Epithelial cell of proximal tubule (primary cell): ENCODE data around the gene WDR55. TPM values are rescaled to one million over a fixed set of nuclear protein-coding genes. Genes with fewer than 3 reads are reported as not detected.

ENCODE experiments used
- DNase-seq: peaks from one replicate; pipeline ENCODE4 v3.0.0-alpha.2; 2011; ENCODE audit warnings: low read depth
- H3K4me3 ChIP-seq: 2 replicates; pipeline ENCODE4 v1.5.1; 2011; ENCODE audit warnings: low read depth, mild to moderate bottlenecking, low read length
- total RNA-seq: library from RNA; depleted of rRNA; stranded (reverse); fragments of >200 nt; gene quantifications from 2 replicates; pipeline ENCODE4 v1.2.3, GENCODE V29; 2015
- TF ChIP-seq, protein P1 (sequence below): conservative IDR thresholded peaks from 2 replicates; pipeline ENCODE4 v1.5.1; 2012; ENCODE audit warnings: low read depth, mild to moderate bottlenecking, low read length

Gene WDR55
- total RNA-seq, 1 donor from 2014 or later = 14.6 TPM

DNA sequence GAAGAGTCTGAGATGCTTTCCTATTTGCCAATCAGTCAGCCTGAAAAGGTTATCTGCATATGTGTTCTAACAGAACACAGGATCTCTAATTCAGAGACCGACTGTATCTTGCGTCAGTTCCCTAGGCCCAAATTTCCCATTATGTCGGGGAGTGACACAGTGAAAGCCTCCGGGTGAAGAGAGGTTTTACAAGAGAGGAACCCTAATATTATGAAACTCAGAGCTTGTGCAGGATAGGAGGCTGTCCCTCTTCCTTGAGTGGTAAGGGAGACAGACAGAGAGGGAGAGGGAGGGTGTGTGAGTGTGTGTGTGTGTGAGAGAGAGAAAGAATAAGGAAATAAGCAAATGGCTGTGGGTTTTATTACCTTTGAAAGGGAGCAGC, 33.7 kb upstream of the WDR55 start:
- TF ChIP-seq, protein P1, sequence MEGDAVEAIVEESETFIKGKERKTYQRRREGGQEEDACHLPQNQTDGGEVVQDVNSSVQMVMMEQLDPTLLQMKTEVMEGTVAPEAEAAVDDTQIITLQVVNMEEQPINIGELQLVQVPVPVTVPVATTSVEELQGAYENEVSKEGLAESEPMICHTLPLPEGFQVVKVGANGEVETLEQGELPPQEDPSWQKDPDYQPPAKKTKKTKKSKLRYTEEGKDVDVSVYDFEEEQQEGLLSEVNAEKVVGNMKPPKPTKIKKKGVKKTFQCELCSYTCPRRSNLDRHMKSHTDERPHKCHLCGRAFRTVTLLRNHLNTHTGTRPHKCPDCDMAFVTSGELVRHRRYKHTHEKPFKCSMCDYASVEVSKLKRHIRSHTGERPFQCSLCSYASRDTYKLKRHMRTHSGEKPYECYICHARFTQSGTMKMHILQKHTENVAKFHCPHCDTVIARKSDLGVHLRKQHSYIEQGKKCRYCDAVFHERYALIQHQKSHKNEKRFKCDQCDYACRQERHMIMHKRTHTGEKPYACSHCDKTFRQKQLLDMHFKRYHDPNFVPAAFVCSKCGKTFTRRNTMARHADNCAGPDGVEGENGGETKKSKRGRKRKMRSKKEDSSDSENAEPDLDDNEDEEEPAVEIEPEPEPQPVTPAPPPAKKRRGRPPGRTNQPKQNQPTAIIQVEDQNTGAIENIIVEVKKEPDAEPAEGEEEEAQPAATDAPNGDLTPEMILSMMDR = no peak
- H3K4me3 ChIP-seq = no peak overlapping the region
- DNase-seq = no peak

- peak overlapping the region; percentile 61 for H3K4me3 ChIP-seq
- TF ChIP-seq, protein P1 = no peak
- DNase-seq = no peak
Measured at GRCh38 chr5:140631831-140632365, 32.8 kb upstream of the WDR55 start.

GRCh38 chr5:140632366-140633020, 32.2 kb upstream of the WDR55 start:
- DNase-seq = no peak
- TF ChIP-seq, protein P1 = no peak
- H3K4me3 ChIP-seq = peak overlapping the region; percentile 61

- DNase-seq = no peak
- H3K4me3 ChIP-seq = peak within 1 kb of the TSS; percentile 61
- TF ChIP-seq, protein P1 = peak; percentile 24
Measured at GRCh38 chr5:140633021-140633471, 31.7 kb upstream of the WDR55 start, which contains the start of gene CD14. Gene CD14, minus strand, starts transcription at chr5:140633175. Its CDS starts 104 bp downstream, at chr5:140633071.

DNA sequence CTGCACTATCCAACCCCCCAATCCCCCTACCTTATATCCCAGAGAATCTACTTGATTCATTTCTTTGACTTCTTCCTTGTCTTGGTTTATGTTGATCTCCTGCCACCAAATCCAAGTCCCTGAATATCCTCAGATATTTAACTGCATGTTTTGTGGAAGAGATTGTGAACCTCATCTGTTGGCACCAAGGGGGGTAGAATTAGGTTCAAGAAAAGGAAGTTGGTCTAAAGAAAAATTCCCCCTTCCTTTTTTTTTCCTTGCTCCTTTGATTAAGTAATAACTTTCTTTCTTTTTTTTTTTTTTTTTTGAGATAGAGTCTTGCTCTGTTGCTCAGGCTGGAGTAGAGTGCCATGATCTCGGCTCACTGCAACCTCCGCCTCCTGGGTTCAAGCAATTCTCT, 31.2 kb upstream of the WDR55 start:
- DNase-seq = no peak
- TF ChIP-seq, protein P1 = no peak
- no peak overlapping the region for H3K4me3 ChIP-seq

GRCh38 chr5:140634103-140634502, 30.6 kb upstream of the WDR55 start:
- no peak for DNase-seq
- no peak overlapping the region for H3K4me3 ChIP-seq
- TF ChIP-seq, protein P1 = no peak
